ENCODE measurements around the gene CAMTA1.
"Not testable (repeated sequence)": the region's sequence is repeated elsewhere in the genome, so short reads cannot be mapped to it uniquely, and the experiment has no call there.

The CAMTA1 gene

DNA sequence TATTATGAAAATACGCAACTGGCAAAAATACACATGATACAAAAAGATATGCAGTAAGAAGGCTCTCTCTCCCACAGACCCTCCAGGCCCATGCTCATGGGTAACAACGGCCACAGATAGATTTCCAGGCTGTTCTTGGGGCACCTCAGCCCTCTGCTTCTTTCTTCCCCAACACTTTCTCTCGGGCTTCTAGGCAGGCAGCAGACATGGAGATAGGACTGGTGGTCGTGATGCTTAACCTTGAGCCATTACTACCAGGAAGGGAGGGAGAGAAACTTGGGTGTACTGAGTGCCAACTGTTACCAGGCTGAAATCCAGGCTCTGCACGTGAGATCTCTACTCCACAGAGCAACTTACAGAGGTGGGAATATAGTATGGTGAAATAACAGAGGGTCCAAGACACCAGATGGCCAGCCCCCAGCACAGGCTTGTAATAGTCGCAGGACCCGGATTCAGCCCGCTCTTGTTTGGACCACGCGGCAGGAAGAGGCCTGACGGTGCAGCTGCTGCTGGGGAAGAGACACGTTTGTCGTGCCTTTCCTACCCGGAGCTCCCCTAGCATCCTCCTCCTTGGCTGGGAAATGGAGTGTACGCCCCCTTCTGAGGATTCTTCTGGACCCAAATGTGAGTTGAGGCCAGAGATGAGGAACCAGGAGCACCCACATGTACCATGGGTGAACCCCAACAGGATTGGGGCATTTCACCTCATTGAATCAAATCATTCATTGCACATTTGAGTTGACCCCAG, 544.8 kb downstream of the CAMTA1 start:
- DNase-seq (ENCODE audit: low read depth): no peak
- TF ChIP-seq, protein P1, sequence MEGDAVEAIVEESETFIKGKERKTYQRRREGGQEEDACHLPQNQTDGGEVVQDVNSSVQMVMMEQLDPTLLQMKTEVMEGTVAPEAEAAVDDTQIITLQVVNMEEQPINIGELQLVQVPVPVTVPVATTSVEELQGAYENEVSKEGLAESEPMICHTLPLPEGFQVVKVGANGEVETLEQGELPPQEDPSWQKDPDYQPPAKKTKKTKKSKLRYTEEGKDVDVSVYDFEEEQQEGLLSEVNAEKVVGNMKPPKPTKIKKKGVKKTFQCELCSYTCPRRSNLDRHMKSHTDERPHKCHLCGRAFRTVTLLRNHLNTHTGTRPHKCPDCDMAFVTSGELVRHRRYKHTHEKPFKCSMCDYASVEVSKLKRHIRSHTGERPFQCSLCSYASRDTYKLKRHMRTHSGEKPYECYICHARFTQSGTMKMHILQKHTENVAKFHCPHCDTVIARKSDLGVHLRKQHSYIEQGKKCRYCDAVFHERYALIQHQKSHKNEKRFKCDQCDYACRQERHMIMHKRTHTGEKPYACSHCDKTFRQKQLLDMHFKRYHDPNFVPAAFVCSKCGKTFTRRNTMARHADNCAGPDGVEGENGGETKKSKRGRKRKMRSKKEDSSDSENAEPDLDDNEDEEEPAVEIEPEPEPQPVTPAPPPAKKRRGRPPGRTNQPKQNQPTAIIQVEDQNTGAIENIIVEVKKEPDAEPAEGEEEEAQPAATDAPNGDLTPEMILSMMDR (conservative IDR thresholded peaks at IDR 0.05; ENCODE audit: low read length): no peak
- no peak overlapping the region for H3K4me3 ChIP-seq (ENCODE audit: low read length)

DNA sequence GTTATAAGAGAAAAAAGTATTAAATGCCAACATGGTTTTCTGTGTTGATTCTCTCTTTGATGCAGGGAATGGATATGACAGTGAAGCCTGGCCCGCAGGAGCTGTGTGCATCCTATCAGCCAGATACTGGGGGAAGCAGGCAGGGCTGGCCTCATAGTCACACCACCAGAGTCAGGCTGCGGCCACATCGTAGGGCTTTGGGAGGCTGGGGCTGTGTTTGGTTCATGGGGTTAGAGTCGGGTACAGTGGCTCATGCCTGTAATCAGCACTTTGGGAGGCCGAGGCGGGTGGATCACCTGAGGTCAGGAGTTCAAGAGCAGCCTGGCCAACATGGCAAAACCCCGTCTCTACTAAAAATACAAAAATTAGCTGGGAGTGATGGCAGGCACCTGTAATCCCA, 545.5 kb downstream of the CAMTA1 start:
- not testable (repeated sequence) for H3K4me3 ChIP-seq (ENCODE audit: low read length); DNase-seq (ENCODE audit: low read depth)

DNA sequence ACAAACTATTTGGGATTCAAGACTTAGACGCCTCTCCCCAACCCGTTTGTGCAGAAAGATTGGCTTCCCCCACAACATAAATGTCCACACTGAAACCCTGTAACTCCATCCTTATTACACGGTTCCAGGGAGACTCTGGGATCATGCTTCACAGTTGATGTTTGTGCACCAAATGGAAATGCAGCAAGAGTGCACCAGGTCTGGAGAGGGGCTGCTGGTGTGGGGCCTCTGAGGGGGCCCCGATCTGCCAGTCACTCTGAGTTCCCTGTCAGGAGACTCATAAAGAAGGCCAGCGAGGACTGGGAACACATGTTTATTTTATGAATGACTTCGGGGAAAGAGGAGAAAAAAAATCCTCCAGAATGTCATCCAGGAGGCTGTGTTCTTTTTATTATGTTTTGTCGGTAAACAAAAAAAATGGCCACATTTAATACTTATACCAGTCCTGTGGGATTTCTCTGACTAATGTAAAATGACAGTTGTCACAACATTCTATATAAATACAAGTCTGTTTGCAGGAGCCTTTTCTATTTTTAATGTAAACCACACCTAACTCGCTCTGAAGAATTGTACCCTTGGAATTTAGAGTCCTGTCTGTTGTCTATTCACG, 546.8 kb downstream of the CAMTA1 start:
- TF ChIP-seq, protein P1 (conservative IDR thresholded peaks at IDR 0.05; ENCODE audit: low read length): no peak
- DNase-seq (ENCODE audit: low read depth): no peak
- no peak overlapping the region for H3K4me3 ChIP-seq (ENCODE audit: low read length)

DNA sequence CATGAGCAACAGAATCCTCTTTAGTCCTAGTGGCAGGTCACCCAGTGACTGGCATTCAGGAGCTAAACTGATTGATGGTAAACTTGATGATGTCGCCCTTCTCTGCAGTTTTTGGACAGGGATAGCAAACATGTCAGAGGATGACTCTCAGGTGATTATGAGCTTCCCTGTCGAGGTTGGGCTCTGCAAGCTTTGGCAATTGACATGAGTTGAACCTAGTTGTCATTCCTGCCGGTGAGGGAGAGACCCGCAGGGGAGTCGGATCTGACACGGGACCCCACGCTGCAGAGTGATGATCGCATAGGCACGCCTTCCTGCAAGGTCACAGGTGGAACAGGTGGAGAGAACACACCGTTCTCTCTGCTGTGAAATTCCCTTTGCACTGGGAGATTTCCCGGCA, 547.8 kb downstream of the CAMTA1 start:
- TF ChIP-seq, protein P1 (conservative IDR thresholded peaks at IDR 0.05; ENCODE audit: low read length): no peak
- no peak for DNase-seq (ENCODE audit: low read depth)
- no peak overlapping the region for H3K4me3 ChIP-seq (ENCODE audit: low read length)

DNA sequence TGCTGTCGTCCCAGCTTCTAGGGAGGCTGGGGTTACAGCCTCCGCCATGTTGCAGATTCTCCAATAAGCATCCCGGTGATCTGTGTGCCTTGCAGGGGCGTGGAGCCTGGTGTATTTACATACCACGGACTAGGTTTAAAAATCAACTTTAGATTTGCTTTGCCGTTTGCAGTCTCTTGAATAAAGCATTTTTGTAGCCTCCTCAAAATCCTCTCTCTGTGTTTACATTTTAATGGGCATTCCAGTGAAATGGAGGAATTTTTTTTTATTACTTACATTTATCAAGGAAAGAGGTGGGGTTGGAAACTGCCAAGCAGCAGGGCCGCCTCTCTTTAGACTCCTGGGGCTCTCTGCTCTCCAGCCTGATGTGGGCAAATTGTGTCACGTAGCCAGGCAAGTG, 548.4 kb downstream of the CAMTA1 start:
- DNase-seq (ENCODE audit: low read depth): no peak
- TF ChIP-seq, protein P1 (conservative IDR thresholded peaks at IDR 0.05; ENCODE audit: low read length): no peak
- no peak overlapping the region for H3K4me3 ChIP-seq (ENCODE audit: low read length)

DNA sequence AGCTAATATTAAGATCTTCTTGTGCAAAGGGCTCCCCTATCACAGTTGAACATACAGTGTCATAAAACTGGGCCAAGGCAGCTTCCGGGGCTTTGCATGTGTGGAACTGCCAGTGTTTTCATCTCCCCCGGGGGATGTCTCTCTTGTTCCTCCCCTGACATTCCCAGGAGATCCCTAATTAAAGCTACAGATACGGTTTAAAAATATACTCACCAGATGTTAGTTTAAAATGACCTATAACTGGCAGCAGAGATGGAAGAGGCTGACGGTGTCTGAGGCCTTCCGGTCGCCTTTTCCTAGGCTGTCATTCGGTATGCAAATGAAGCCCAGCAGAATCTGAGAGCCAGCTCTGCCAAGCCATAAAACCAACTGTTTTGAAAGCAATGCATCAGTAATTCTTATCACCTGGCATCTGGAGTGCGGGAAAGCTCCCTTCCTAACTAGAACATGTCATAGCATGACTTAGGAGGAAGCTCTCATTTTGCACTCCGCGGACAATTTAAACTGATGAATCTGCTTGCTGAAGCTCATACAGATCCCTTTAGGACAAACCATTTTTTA, 549.3 kb downstream of the CAMTA1 start:
- no peak overlapping the region for H3K4me3 ChIP-seq (ENCODE audit: low read length)
- peak; percentile 47 for DNase-seq (ENCODE audit: low read depth)
- TF ChIP-seq, protein P1 (conservative IDR thresholded peaks at IDR 0.05; ENCODE audit: low read length): no peak

DNA sequence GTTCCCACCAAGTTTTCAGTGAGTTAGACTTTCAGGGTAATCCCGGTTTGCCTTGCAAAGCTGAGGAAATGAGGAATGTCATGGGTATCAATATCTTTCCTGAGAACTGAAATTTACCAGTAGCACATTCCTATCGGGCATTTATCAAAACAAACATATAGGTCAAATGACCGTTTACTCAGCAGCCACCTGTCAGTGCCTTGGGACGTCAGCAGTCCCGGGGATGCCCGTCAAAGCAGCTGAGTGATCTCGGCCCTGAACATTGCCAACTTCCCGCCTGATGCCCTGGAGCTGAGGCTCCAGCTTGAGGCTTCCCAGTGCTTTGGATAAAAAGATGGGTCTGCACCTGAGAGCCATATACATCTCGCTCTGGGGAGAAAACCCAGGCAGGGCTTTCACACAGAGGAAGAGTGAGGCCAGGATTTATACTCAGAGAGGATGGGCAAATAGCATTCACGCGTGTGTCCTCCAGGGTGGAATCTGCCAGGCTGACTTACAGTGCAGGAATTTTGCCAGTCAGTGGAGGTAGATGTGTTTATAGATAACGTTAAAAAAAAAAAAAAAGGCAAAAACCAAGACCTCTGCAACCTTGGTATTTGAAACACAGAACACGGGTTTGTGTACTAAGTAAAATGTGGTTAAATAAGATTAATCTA, 550.1 kb downstream of the CAMTA1 start:
- TF ChIP-seq, protein P1 (conservative IDR thresholded peaks at IDR 0.05; ENCODE audit: low read length): no peak
- DNase-seq (ENCODE audit: low read depth): no peak
- no peak overlapping the region for H3K4me3 ChIP-seq (ENCODE audit: low read length)
